ENCODE results near the gene CMTM4.

The CMTM4 gene

GRCh38 chr16:66652661-66653360 lies 43.7 kb downstream of the CMTM4 start:
- Histone ChIP-seq H3K4me3 (replicated peaks; ENCODE audit: insufficient read depth, low read length) (no peak overlapping the region), H3K27me3 (ENCODE audit: insufficient read depth, poor library complexity, severe bottlenecking) (no peaks in the 10 kb centered on the region), H3K27ac (replicated peaks) (0 out of 2 replicates have a peak overlapping the region, but pooled peaks have one; percentile 3)
- DNase-seq (ENCODE audit: low read depth in 1 of 2, low spot score in 1 of 2), result no peak
- no peak for TF ChIP-seq POLR2AphosphoS5 (IDR thresholded peaks at IDR 0.05; ENCODE audit: low read depth)
- no peak for TF ChIP-seq SPI1 (IDR thresholded peaks at IDR 0.05; ENCODE audit: borderline replicate concordance, low read depth)
- no peak for TF ChIP-seq GABPA (IDR thresholded peaks at IDR 0.05; ENCODE audit: low read depth)
- TF ChIP-seq REST (IDR thresholded peaks at IDR 0.05; ENCODE audit: insufficient replicate concordance, low read depth), result no peak
- TF ChIP-seq CTCF (IDR thresholded peaks at IDR 0.05; ENCODE audit: insufficient read depth, low read length), result no peak

GRCh38 chr16:66651965-66652364 lies 44.6 kb downstream of the CMTM4 start:
- no peak overlapping the region for H3K4me3 ChIP-seq (replicated peaks; ENCODE audit: insufficient read depth, low read length)

GRCh38 chr16:66651474-66651765 lies 45.1 kb downstream of the CMTM4 start:
- H3K27ac ChIP-seq (replicated peaks), result no peak overlapping the region
- no peaks in the 10 kb centered on the region for H3K27me3 ChIP-seq (ENCODE audit: insufficient read depth, poor library complexity, severe bottlenecking)
- DNase-seq (ENCODE audit: low read depth in 1 of 2, low spot score in 1 of 2), result no peak
- TF ChIP-seq SPI1 (IDR thresholded peaks at IDR 0.05; ENCODE audit: borderline replicate concordance, low read depth), result no peak
- no peak for TF ChIP-seq POLR2AphosphoS5 (IDR thresholded peaks at IDR 0.05; ENCODE audit: low read depth)
- no peak overlapping the region for H3K4me3 ChIP-seq (replicated peaks; ENCODE audit: insufficient read depth, low read length)

More at GRCh38 chr16:66651965-66652364, 44.6 kb downstream of the CMTM4 start:
- no peak for TF ChIP-seq POLR2AphosphoS5 (IDR thresholded peaks at IDR 0.05; ENCODE audit: low read depth)
- TF ChIP-seq SPI1 (IDR thresholded peaks at IDR 0.05; ENCODE audit: borderline replicate concordance, low read depth), result peak; percentile 60; the same call in 1 of the 2 replicates
- Histone ChIP-seq H3K27me3 (ENCODE audit: insufficient read depth, poor library complexity, severe bottlenecking) (no peaks in the 10 kb centered on the region), H3K27ac (replicated peaks) (no peak overlapping the region)
- DNase-seq (ENCODE audit: low read depth in 1 of 2, low spot score in 1 of 2), result peak in 1 of 2 experiments; percentile 62

GRCh38 chr16:66650707-66651473 lies 45.7 kb downstream of the CMTM4 start:
- peak; percentile 89 for TF ChIP-seq CTCF (IDR thresholded peaks at IDR 0.05; ENCODE audit: insufficient read depth, low read length)
- TF ChIP-seq POLR2AphosphoS5 (IDR thresholded peaks at IDR 0.05; ENCODE audit: low read depth), result no peak
- no peak for TF ChIP-seq GABPA (IDR thresholded peaks at IDR 0.05; ENCODE audit: low read depth)
- TF ChIP-seq REST (IDR thresholded peaks at IDR 0.05; ENCODE audit: insufficient replicate concordance, low read depth), result no peak
- H3K4me3 ChIP-seq (replicated peaks; ENCODE audit: insufficient read depth, low read length), result no peak overlapping the region
- H3K27ac ChIP-seq (replicated peaks), result no peak overlapping the region
- no peaks in the 10 kb centered on the region for H3K27me3 ChIP-seq (ENCODE audit: insufficient read depth, poor library complexity, severe bottlenecking)
- peak; percentile 59 to 84 for DNase-seq (ENCODE audit: low read depth in 1 of 2, low spot score in 1 of 2)

Data from HL-60 (cell line).